IMR-90 (cell line): ENCODE results near the gene GALP. TPM values are rescaled to one million over a fixed set of nuclear protein-coding genes. Genes with fewer than 3 reads are reported as not detected.

Experiments used
- ATAC-seq: fragments of 200-7000 bp; cut with Tn5 transposase; 2 replicates; pipeline ENCODE4 v1.9.1; 2020; ENCODE audit warnings: low read depth, mild to moderate bottlenecking, moderate library complexity
- BruUV-seq: library from RNA; stranded (reverse); fragments of 400-500 nt; replicated peaks from 2 replicates; lab custom pipeline; 2021; lab: Mats Ljungman, UMichigan
- CTCF ChIA-PET: fragments of 300-600 bp; formaldehyde crosslinking; extraction: SDS; loops from one replicate; lab custom pipeline; 2021; ENCODE audit warnings: antibody characterized with exemption; lab: Yijun Ruan, JAX
- POLR2A ChIA-PET: fragments of 300-600 bp; sonication (Branson Sonifier 250); formaldehyde crosslinking; loops from one replicate; lab custom pipeline; 2022; ENCODE audit warnings: antibody characterized with exemption; ENCODE audit not compliant: unreplicated experiment; lab: Charles Lee
- DNase-seq: peaks from one replicate; pipeline ENCODE4 v3.0.0; 2013
- H2AFZ ChIP-seq: replicated peaks from 2 replicates; pipeline ENCODE3; 2013; ENCODE audit warnings: low read length, mild to moderate bottlenecking; ENCODE audit not compliant: poor library complexity
- H2AK5ac ChIP-seq: 2 replicates; pipeline ENCODE4 v1.6.1; 2013; ENCODE audit warnings: low read depth, low read length, inconsistent platforms
- H2AK9ac ChIP-seq: replicated peaks from 2 replicates; pipeline ENCODE3; 2013; ENCODE audit warnings: mild to moderate bottlenecking, low read depth, low read length, moderate library complexity; ENCODE audit not compliant: poor library complexity
- H2BK120ac ChIP-seq: 2 replicates; pipeline ENCODE4 v1.6.1; 2013; ENCODE audit warnings: low read depth, low read length, inconsistent platforms
- H2BK15ac ChIP-seq: 3 replicates; pipeline ENCODE4 v1.6.1; 2013; ENCODE audit warnings: low read depth, low read length, inconsistent platforms
- H2BK20ac ChIP-seq: 2 replicates; pipeline ENCODE4 v1.6.1; 2013; ENCODE audit warnings: low read depth, mild to moderate bottlenecking, inconsistent platforms, low read length, moderate library complexity
- H2BK5ac ChIP-seq: 2 replicates; pipeline ENCODE4 v1.6.1; 2013; ENCODE audit warnings: mild to moderate bottlenecking, low read depth, low read length, inconsistent platforms; ENCODE audit not compliant: poor library complexity, severe bottlenecking
- H3K14ac ChIP-seq: replicated peaks from 2 replicates; pipeline ENCODE4 v1.6.1; 2013; ENCODE audit warnings: low read depth, low read length, inconsistent platforms
- H3K18ac ChIP-seq: 2 replicates; pipeline ENCODE4 v1.6.1; 2013; ENCODE audit warnings: low read depth, low read length, control low read depth
- H3K23ac ChIP-seq: 2 replicates; pipeline ENCODE4 v1.6.1; 2013; ENCODE audit warnings: low read depth, low read length, inconsistent platforms
- H3K27ac ChIP-seq: 2 replicates; pipeline ENCODE4 v1.5.1; 2013; ENCODE audit warnings: mild to moderate bottlenecking, control low read depth, low read length; ENCODE audit not compliant: insufficient read depth
- H3K27me3 ChIP-seq: 2 replicates; pipeline ENCODE4 v1.6.1; 2013; ENCODE audit warnings: low read length; ENCODE audit not compliant: control insufficient read depth, insufficient read depth
- H3K36me3 ChIP-seq: 2 replicates; pipeline ENCODE4 v1.6.1; 2013; ENCODE audit warnings: low read length, mixed read lengths; ENCODE audit not compliant: control insufficient read depth, insufficient read depth
- H3K4ac ChIP-seq: 2 replicates; pipeline ENCODE4 v1.6.1; 2013; ENCODE audit warnings: low read depth, low read length, inconsistent platforms
- H3K4me1 ChIP-seq: 2 replicates; pipeline ENCODE4 v1.6.1; 2013; ENCODE audit warnings: low read length, mixed read lengths; ENCODE audit not compliant: control insufficient read depth, insufficient read depth
- H3K4me2 ChIP-seq: 2 replicates; pipeline ENCODE4 v1.6.1; 2013; ENCODE audit warnings: low read depth, mild to moderate bottlenecking, control low read depth, low read length, moderate library complexity
- H3K4me3 ChIP-seq: 2 replicates; pipeline ENCODE4 v1.5.1; 2013; ENCODE audit warnings: low read depth, mild to moderate bottlenecking, control low read depth, low read length, moderate library complexity; ENCODE audit not compliant: insufficient read depth
- H3K56ac ChIP-seq: 2 replicates; pipeline ENCODE4 v1.6.1; 2013; ENCODE audit warnings: low read length, inconsistent platforms; ENCODE audit not compliant: insufficient read depth; ENCODE audit errors: extremely low read depth
- H3K79me1 ChIP-seq, 2 experiments: 2 replicates each; pipeline ENCODE4 v1.6.1; 2013; ENCODE audit warnings: low read length in 2 of 2, inconsistent platforms in 1 of 2, low read depth in 1 of 2
- H3K9ac ChIP-seq: 2 replicates; pipeline ENCODE4 v1.6.1; 2013; ENCODE audit warnings: low read depth, low read length, control low read depth
- H3K9me1 ChIP-seq: 2 replicates; pipeline ENCODE4 v1.6.1; 2013; ENCODE audit warnings: low read length, inconsistent platforms; ENCODE audit not compliant: insufficient read depth
- H3K9me3 ChIP-seq: 2 replicates; pipeline ENCODE4 v1.6.1; 2013; ENCODE audit warnings: low read length; ENCODE audit not compliant: control insufficient read depth, insufficient read depth
- H4K20me1 ChIP-seq: 2 replicates; pipeline ENCODE4 v1.6.1; 2013; ENCODE audit warnings: low read length, inconsistent platforms; ENCODE audit not compliant: insufficient read depth
- H4K5ac ChIP-seq: 2 replicates; pipeline ENCODE4 v1.6.1; 2013; ENCODE audit warnings: mild to moderate bottlenecking, low read depth, low read length, control low read depth
- H4K8ac ChIP-seq, 2 experiments: 2 replicates each; pipeline ENCODE4 v1.6.1; 2013; ENCODE audit warnings: low read depth in 2 of 2, low read length in 2 of 2, control low read depth in 1 of 2, inconsistent platforms in 1 of 2
- H4K91ac ChIP-seq: 2 replicates; pipeline ENCODE4 v1.6.1; 2013; ENCODE audit warnings: low read depth, low read length, inconsistent platforms; ENCODE audit not compliant: insufficient read depth
- BHLHE40 ChIP-seq: fragments of 150-350 bp; IDR thresholded peaks from 2 replicates; pipeline ENCODE4 v1.6.1; 2016; ENCODE audit warnings: mild to moderate bottlenecking, low read depth, low read length
- CEBPB ChIP-seq: IDR thresholded peaks from 2 replicates; pipeline ENCODE4 v1.6.1; 2012; ENCODE audit warnings: low read depth, low read length, improper control_type of control experiment
- CHD1 ChIP-seq: IDR thresholded peaks from 2 replicates; pipeline ENCODE4 v1.6.1; 2012; ENCODE audit warnings: low read depth, low read length, improper control_type of control experiment
- CTCF ChIP-seq: conservative IDR thresholded peaks from 2 replicates; pipeline ENCODE4 v1.5.1; 2012; ENCODE audit warnings: mild to moderate bottlenecking, low read depth, low read length, improper control_type of control experiment
- ELK1 ChIP-seq: fragments of 150-350 bp; IDR thresholded peaks from 2 replicates; pipeline ENCODE4 v1.6.1; 2016; ENCODE audit warnings: low read depth, mild to moderate bottlenecking, low read length, moderate library complexity, borderline replicate concordance
- FOS ChIP-seq: fragments of 150-350 bp; IDR thresholded peaks from 2 replicates; pipeline ENCODE4 v1.6.1; 2016; ENCODE audit warnings: low read depth, low read length
- MAFK ChIP-seq: IDR thresholded peaks from 2 replicates; pipeline ENCODE4 v1.6.1; 2012; ENCODE audit warnings: low read depth, low read length, improper control_type of control experiment
- MAZ ChIP-seq: IDR thresholded peaks from 2 replicates; pipeline ENCODE4 v1.6.1; 2012; ENCODE audit warnings: low read depth, mild to moderate bottlenecking, low read length, improper control_type of control experiment, moderate library complexity, borderline replicate concordance
- MXI1 ChIP-seq: IDR thresholded peaks from 2 replicates; pipeline ENCODE4 v1.6.1; 2012; ENCODE audit warnings: low read depth, mild to moderate bottlenecking, low read length, moderate library complexity, borderline replicate concordance
- NFE2L2 ChIP-seq: fragments of 150-350 bp; IDR thresholded peaks from 2 replicates; pipeline ENCODE4 v1.6.1; 2016; ENCODE audit warnings: low read depth, mild to moderate bottlenecking, low read length
- POLR2A ChIP-seq: IDR thresholded peaks from 2 replicates; pipeline ENCODE4 v1.6.1; 2012; ENCODE audit warnings: mild to moderate bottlenecking, low read depth, low read length
- RAD21 ChIP-seq: IDR thresholded peaks from 2 replicates; pipeline ENCODE4 v1.6.1; 2012; ENCODE audit warnings: low read length, improper control_type of control experiment
- RCOR1 ChIP-seq: IDR thresholded peaks from 2 replicates; pipeline ENCODE4 v1.6.1; 2012; ENCODE audit warnings: mild to moderate bottlenecking, low read length, improper control_type of control experiment; ENCODE audit not compliant: insufficient replicate concordance
- RFX5 ChIP-seq: IDR thresholded peaks from 2 replicates; pipeline ENCODE4 v1.8.0; 2012; ENCODE audit warnings: low read depth, mild to moderate bottlenecking, low read length, moderate library complexity
- SMC3 ChIP-seq: fragments of 150-350 bp; IDR thresholded peaks from 2 replicates; pipeline ENCODE4 v1.6.1; 2016; ENCODE audit warnings: low read depth, mild to moderate bottlenecking, antibody characterized with exemption, low read length, moderate library complexity
- whole genome bisulfite sequencing, 2 experiments: methylation state at CpG; one replicate each; pipeline versions ENCODE4 v1.1.5 to v1.1.7; 2013; ENCODE audit warnings: missing lambda C conversion rate in 2 of 2; ENCODE audit not compliant: insufficient read length in 1 of 2; ENCODE audit errors: extremely low coverage in 2 of 2; 5-methylcytosine and 5-hydroxymethylcytosine counted together
- dilution Hi-C: fragments of 300-500 bp; cut with HindIII; formaldehyde crosslinking; loops from one replicate; pipeline ENCODE4 v1.14.3; 2018; ENCODE audit warnings: low sequenced_read_pairs; ENCODE audit not compliant: unreplicated experiment
- in situ Hi-C: fragments of 300-500 bp; cut with MboI; formaldehyde crosslinking; loops from 3 replicates; pipeline ENCODE4 v1.14.3; 2019; ENCODE audit warnings: low sequenced_read_pairs, inconsistent platforms, mixed read lengths
- intact Hi-C: fragments of 100-400 bp; cut with micrococcal nuclease; formaldehyde crosslinking; loops from 2 replicates; pipeline ENCODE4 v1.10.0; 2022
- polyA plus RNA-seq, 3 experiments: library from polyadenylated mRNA; depleted of rRNA; stranded (reverse); fragments of >200 nt; gene quantifications; 2 replicates each; pipeline ENCODE4 v1.2.3, GENCODE V29; 2012; ENCODE audit warnings: low replicate concordance in 1 of 3
- total RNA-seq: library from RNA; depleted of rRNA; stranded (reverse); fragments of >200 nt; gene quantifications from 2 replicates; pipeline ENCODE4 v1.2.3, GENCODE V29; 2012
- TF ChIP-seq, protein P1 (sequence below): fragments of 150-350 bp; IDR thresholded peaks from 2 replicates; pipeline ENCODE4 v1.6.1; 2017; ENCODE audit warnings: mild to moderate bottlenecking, antibody characterized with exemption, low read length, low read depth

Gene GALP
- total and polyA plus RNA-seq, 2 of the 4 experiments (the other 2 are of a cell fraction) = not detected

- Histone ChIP-seq H3K4me1 (no peaks in the 10 kb centered on the region; the same call in 1 of the 2 replicates), H3K14ac (no peak overlapping the region), H2BK20ac (no peak overlapping the region), H4K20me1 (peaks cover 13% of the 10 kb centered on the region), H3K36me3 (peaks cover 32% of the 10 kb centered on the region), H2AK9ac (no peak overlapping the region), H2AFZ (no peak overlapping the region), H3K27ac (no peak overlapping the region), H3K23ac (no peak overlapping the region), H3K9ac (no peak overlapping the region), H4K91ac (no peak overlapping the region), H2BK15ac (no peak overlapping the region), H2BK120ac (no peak overlapping the region), H3K4me3 (no peak overlapping the region), H3K27me3 (no peaks in the 10 kb centered on the region), H2BK5ac (no peak overlapping the region), H4K5ac (no peak overlapping the region), H3K79me1 (peaks cover 26 to 46% of the 10 kb centered on the region in 2 experiments), H3K56ac (no peak overlapping the region), H2AK5ac (no peak overlapping the region), H3K9me1 (peaks cover 20% of the 10 kb centered on the region; the same call in 1 of the 2 replicates), H3K18ac (no peak overlapping the region), H4K8ac (no peak overlapping the region), H3K4ac (no peak overlapping the region), H3K9me3 (no peaks in the 10 kb centered on the region), H3K4me2 (no peak overlapping the region)
- DNase-seq (no peak), ATAC-seq (no peak)
- in situ Hi-C loops (loop anchor here (25.0 kb wide), 2 partner anchors 460 to 1685 kb away; partner anchors contain the start of genes CDC42EP5, EPN1 and LENG9), dilution Hi-C loops (no loop called here), intact Hi-C loops (no loop called here)
- TF ChIP-seq, protein P1, sequence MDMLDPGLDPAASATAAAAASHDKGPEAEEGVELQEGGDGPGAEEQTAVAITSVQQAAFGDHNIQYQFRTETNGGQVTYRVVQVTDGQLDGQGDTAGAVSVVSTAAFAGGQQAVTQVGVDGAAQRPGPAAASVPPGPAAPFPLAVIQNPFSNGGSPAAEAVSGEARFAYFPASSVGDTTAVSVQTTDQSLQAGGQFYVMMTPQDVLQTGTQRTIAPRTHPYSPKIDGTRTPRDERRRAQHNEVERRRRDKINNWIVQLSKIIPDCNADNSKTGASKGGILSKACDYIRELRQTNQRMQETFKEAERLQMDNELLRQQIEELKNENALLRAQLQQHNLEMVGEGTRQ = no peak
- TF ChIP-seq BHLHE40 (no peak), RAD21 (no peak), POLR2A (no peak), NFE2L2 (no peak), MAFK (no peak), RFX5 (no peak), ELK1 (no peak), MAZ (no peak), CEBPB (no peak), CHD1 (no peak), RCOR1 (no peak), MXI1 (no peak), FOS (no peak), CTCF (no peak), SMC3 (no peak)
- POLR2A ChIA-PET = no interaction called here
- BruUV-seq = no TSS peak
- CTCF ChIA-PET = no interaction called here
- WGBS, 2 experiments = 100% methylated on average over 13 of the region's 31 CpGs; no CpG with 5 or more reads in 1 of the 2 experiments
Observed at GRCh38 chr19:56146904-56147303, 28.9 kb upstream of the GALP start.
